NCI-H2171 treated with DMSO at 0.1 percent for 48 hours (cell line): ENCODE measurements around the gene GALNT11.
"Not testable (repeated sequence)": the region's sequence is repeated elsewhere in the genome, so short reads cannot be mapped to it uniquely, and the experiment has no call there.

Source experiments
- DNase-seq: peaks from one replicate; lab custom pipeline; 2025; lab: John Stamatoyannopoulos, UW

Gene GALNT11

GRCh38 chr7:152025077-152025936, at the start of gene GALNT11:
GALNT11 (plus strand) TSS chr7:152025674; CDS start chr7:152094228, 68,554 bp downstream.
- peak; percentile 70 for DNase-seq

GRCh38 chr7:151978616-151979015, 46.9 kb upstream of the GALNT11 start:
- DNase-seq, result no peak

GRCh38 chr7:151981223-151981622, 44.3 kb upstream of the GALNT11 start:
- no peak for DNase-seq

- no peak for DNase-seq
Measured at GRCh38 chr7:151982806-151983205, 42.7 kb upstream of the GALNT11 start.

GRCh38 chr7:151984612-151985011, 40.9 kb upstream of the GALNT11 start:
- DNase-seq, result no peak

GRCh38 chr7:151987748-151988529, 37.5 kb upstream of the GALNT11 start:
- no peak for DNase-seq

- no peak for DNase-seq
Measured at GRCh38 chr7:151992375-151992774, 33.1 kb upstream of the GALNT11 start.

- DNase-seq, result peak; percentile 7
Measured at GRCh38 chr7:151993977-151994676, 31.3 kb upstream of the GALNT11 start.

DNA sequence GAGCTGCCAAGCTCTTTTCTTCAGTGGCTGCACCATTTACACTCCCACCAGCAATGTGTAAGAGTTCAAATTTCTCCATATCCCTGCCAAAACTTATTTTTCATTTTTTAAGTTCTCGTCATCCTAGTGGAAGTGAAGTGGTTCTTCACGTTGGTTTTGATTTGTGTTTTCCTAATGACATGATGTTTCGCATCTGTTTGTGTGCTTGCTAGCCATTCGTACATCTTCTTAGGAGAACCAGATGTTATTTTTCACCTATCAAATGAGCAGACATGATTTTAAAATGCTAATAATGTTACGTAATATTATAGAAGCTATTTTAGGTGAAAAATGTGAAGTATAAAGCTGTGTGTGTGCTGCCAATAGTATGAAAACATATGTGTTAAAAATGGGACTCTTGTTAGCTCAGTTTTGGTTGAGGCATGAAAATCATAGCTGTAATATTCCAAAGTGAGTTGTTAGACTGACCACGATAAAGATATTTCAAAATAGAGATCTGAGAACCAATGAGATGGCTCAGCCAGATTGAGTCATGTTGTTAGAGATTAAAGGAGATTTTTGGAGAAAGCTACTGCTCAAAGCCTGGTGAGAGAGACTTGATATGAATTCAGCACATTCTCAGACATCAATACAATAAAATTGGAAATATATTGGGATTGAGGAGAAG, 25.9 kb upstream of the GALNT11 start:
- DNase-seq, result no peak

DNA sequence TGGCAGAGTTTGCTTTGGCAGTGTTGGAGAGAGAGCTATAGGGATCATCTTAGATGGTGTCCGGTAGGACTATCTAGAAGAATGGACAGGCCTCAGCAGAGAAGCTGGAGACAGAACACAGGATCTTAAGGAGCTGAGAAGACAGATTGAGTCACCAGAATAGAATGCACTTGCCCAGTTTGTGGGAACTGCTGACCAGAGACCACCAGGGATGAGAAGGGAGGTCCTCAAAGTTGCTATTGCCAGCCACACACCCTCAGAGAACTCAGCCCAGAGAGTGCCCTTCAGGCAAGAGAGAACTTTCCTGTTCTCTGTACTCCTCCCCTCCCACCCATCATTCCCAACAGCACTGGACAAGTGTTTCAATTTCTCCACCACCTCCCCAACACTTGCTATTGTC, 25.3 kb upstream of the GALNT11 start:
- DNase-seq, result no peak

GRCh38 chr7:152006336-152006735, 19.1 kb upstream of the GALNT11 start:
- no peak for DNase-seq

DNA sequence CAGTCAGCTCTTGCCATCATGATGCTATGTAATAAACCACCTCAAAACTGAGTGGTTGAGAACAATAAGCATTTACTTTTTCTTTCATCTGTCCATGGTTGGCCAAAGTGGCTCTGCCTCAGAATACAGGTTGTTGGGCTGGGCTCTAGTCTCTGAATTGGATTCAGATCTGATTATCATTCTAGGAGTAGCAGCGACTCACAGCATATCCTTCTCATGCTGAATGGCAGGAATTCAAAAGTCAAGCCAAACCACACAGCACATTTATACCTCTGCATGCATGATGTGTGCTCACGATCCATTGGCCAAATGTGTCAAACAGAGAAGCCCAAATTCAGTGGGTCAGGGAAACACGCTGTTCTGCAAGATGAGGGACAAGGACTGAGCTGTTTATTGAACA, 13.6 kb upstream of the GALNT11 start:
- DNase-seq, result no peak

DNA sequence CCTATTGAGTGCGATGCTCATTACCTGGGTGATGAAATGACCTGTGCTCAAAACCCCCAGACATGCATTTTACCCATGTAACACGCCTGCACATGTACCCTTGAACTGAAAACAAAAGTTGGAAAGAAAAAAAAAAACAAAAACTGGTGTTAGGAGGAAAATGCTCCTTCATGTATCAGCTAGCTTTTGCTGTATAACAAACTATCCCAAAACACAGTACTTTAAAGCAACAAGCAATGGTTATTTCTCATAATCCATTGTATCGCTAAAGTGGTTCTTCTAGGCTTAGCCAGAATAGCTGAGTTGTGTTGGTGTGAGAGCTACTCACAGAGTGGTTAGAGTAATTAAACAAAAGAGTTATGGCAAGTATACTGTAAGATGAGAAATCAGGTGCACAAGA, 12.2 kb upstream of the GALNT11 start:
- DNase-seq, result no peak

- DNase-seq, result no peak
Measured at GRCh38 chr7:152013974-152014373, 11.5 kb upstream of the GALNT11 start.

GRCh38 chr7:152014722-152015121, 10.8 kb upstream of the GALNT11 start:
- no peak for DNase-seq

DNA sequence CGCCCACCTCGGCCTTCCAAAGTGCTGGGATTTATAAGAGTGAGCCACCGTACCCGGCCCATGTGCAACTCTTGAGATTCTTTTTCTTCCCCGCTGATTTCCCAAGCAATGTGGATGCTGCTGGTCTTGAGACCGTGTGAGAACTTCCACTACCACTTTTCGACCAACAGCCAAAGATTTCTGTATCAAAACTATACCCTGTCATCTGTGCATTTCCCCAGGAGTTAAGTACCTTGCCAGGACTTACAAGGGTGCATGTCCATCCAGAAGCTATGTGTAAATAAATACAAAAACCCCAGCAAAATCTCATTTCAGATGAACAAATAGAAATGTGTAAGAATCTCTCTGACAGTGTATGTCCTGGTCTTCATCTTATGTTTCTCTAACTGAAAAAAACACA, 9.9 kb upstream of the GALNT11 start:
- DNase-seq, result no peak

GRCh38 chr7:152016947-152017346, 8.5 kb upstream of the GALNT11 start:
- DNase-seq, result no peak

GRCh38 chr7:152017683-152018082, 7.8 kb upstream of the GALNT11 start:
- not testable (repeated sequence) for DNase-seq

DNA sequence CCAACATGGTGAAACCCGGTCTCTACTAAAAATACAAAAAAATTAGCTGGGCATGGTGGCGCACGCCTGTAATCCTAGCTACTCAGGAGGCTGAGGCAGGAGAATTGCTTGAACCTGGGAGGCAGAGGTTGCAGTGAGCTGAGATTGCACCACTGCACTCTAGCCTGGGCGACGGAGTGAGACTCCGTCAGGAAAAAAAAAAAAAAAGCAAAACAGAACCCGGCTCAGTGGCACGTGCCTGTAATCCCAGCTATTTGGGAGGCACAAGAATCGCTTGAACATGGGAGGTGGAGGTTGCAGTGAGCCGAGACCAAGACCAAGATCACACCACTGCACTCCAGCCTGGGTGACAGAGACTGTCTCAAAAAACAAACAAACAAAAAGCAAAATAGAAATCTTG, 3.7 kb upstream of the GALNT11 start:
- not testable (repeated sequence) for DNase-seq

DNA sequence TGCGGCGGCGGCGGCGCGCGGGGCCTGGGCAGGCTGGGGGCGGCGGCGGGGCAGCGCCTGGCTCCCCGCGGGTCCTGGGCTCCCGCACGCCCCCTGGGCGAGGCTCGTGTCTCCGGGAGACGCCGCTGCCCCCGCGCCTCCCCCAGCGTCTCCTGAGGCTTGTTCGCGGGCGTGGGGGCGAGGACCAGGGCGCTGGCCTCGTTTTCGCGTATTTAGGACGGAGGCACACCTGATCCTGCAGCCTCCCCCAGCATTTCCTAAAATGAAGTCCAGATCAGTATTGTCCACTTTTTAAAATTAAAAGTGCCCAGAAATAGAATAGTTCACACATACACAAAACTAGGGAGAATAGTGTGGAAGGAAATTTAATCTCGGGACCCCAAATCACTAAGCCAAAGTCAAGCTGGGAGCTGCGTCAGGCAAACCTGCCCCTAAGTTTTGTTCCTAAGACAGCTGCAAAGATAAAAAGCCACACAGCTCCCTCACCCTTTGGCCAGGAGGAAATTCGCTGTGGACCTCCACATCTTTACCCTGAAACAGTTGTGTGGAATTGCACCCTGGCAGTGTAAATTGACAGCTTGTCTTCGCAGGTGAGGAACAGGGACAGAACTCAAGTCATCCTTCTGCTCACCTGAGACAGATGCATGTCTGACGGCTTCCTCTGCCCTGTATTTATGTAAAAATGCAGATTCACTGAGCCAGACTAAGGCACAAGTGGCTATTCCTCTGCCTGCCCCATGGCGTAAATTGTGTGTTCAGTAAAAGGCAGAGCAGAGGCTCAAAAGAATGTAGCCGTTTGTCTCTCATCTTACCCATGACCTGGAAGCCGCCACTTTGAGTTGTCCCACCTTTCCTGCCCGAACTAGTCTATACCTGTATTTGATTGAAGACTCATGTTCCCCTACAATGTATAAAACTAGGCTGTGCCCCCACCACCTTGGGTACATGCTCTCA, 740 bp downstream of the GALNT11 start:
- DNase-seq, result no peak
